Central memory CD4-positive, alpha-beta T cell (primary cell): Measurements from ENCODE around the gene MRTFA.
A peak's percentile ranks its signal among the peaks of the same experiment; 100 is the strongest.

ENCODE experiments used
- DNase-seq: peaks from one replicate; pipeline ENCODE4 v3.0.0; 2022

The MRTFA gene

DNA sequence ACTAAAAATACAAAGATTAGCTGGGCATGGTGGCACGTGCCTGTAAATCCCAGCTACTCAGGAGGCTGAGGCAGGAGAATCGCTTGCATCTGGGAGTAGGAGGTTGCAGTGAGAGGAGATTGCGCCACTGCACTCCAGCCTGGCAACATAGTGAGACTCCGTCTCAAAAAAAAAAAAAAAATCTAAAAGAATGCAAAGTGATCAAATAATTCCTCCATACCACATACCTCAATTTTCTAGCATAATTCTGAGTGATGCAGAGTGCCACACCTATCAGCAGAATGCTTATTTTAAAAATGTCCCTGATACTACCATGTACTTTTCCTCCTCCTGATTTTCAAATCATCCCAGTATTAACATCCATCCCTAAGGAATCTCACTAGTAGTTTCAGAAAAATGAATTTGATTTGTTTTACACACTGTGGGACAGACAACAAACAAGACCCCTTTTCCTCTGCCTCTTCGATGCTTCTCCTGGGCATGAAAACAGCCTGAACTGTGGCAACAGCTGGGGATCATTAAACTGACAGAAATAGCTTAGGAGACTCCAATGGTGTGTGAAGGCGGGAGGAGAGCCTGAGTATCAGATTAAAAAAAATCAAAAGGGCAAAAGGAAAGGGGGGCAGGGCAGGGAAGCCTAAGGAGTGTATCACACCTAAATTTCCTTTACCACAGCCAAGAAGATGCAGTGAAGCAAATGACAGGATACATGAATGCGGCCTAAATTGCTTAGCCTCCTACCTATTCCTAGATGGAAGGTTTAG lies 151.4 kb downstream of the MRTFA start:
- no peak for DNase-seq

DNA sequence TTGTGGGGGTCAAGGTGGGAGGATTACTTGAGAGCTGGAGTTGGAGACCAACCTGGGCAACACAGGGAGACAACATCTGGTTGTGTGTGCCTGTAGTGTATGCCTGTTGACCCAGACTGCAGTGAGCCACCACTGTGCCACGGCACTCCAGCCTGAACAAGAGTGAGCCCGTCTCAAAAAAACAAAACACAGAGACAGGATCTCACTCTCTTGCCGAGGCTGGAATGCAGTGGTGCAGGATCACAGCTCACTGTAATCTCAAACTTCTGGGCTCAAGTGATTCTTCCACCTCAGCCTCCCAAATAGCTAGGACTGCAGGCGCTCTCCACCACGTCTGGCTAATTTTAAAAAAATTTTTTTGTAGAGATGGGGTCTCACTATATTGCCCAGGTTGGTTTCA lies 153.6 kb downstream of the MRTFA start:
- no peak for DNase-seq

DNA sequence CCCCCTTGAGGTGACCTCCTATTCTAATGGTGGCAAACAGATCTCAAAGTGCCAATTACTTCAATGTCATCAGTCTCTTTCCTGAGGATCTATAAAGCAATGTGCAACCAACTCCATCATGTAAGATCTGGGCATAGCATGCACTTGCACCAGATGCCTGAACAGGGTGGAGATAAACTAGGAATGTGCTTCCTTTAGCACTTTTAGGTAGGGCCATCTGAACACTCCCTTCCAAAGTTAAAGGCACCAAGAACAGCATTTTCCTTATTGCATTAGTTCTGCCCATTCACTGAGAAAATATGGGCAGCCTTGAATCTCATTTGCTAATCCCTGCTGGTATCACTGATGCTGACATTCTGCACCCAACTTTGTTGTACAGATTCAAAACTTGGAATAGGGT lies 154.1 kb downstream of the MRTFA start:
- no peak for DNase-seq

DNA sequence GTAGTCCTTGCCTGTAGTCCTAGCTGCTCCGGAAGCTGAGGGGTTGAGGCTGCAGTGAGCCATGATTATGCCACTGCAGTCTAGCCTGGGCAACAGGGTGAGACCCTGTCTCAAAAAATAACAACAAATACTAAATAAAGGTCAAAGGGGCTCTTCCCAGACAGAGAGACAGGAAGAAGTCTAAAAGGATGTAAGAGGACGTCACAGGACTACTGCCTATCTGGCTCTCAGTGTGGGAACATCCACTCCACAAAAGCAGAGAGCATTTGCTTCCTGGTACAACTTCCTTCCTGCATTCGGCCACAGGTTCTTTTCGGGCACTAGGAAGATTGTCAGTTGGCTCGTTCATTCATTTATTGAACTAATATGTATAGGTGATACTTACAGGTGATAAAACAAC lies 155.5 kb downstream of the MRTFA start:
- no peak for DNase-seq

DNA sequence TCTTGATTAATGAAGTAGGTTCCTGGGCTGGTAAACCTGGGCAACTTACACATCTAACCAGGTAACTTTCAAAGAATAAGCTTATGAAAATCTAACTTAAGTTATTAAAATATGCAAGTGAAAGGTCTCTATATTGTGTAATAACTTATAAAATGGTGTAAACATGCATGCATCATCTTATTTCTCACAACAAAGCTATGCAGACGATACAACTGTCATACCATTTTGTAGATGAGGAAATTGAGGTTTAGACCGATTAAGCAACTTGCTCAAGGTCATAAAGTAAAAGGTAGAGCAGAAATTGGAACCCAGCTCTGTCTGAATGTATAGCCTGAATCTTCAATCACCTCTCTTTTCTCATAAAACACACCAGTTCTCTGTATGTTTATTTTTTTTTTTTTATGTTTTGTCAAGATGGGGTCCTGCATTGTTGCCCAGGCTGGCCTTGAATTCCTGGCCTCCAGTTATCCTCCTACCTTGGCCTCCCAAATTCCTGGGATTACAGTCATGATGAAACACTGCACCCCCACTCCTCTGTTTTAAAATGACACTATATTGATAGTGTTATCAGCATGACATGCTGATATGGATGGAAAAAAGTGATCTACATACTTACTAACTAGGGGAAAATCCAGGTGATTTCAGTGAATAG lies 156.5 kb downstream of the MRTFA start:
- DNase-seq: no peak

DNA sequence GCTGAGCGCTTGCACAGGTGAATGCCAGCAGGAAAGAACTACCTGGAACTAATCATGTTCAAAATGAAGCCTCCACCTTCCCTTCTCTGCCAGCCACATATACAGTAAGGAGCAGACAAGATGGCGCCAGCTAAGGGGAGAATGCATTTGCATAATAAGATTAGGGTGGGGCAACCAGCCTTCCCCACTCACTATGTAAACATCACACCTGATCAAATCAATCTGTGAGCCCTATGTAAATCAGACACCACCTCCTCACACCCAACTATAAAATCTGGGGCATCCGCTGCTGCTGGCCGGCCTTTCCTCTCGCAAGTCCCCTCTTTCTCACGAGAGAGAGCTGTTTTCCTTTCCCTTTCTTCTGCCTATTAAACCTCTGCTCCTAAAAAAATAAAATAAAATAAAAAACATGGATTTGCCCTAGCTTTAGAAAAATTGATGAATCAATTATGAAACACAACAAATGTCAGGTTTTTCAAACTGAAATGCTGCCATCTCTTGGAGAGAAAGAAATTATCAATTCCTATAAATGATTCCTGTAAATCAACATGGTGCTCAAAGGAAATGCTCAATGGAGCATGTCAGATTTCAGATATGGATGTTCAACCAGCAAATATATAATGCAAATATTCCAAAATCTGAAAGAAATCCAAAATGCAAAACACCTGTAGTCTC lies 157.3 kb downstream of the MRTFA start:
- DNase-seq: no peak

GRCh38 chr22:40478338-40479125 lies 158.0 kb downstream of the MRTFA start:
- no peak for DNase-seq

DNA sequence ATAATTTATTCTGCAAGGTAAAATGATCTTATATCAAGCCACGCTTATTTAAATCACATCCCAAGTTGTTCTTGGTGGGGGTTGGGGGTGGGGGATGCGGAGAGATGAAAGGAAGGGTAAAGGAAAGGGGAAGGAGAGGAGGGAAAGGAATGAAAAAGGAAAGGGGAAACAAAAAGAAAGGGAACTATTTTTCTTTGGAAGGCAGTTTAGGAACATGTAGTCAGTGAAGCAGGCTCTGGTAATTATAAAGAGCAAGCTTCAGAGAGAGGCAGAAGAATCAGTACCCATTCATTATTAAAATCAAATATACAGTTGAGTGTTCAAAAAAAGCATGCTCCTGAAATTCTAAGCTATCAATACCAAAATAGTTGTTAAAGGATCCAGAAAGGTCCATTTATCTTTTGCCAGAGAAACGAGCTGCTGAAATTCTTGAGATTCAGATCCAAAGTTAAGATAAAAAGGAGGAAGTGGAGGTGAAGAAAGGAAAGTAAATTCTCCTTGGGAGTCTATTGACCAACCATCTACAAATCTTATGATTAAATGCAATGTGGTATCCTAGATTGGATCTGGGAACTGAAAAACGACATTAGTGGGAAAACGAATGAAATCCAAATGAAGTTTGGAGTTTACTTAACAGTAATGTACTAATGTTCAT lies 158.7 kb downstream of the MRTFA start:
- DNase-seq: no peak

GRCh38 chr22:40476341-40476740 lies 160.2 kb downstream of the MRTFA start:
- no peak for DNase-seq

GRCh38 chr22:40473703-40474102 lies 162.8 kb downstream of the MRTFA start:
- DNase-seq: no peak

DNA sequence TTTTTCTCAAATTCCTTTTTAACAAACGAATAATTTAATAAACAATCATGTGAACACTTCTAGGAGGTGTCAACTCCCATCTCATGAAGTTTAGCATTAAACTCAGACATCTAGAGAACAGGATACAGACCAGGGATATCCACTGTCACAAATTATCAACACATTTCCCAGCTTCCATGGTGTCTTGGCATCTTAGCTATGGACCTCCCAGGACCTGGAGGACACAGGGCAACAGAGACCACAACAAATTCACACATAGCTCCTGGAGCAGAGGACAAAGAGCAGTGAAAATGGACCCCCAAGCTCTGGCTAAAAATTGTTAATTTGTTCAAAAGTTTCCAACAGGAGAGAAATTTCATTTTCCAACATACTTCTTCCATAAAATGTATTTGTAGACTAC lies 163.9 kb downstream of the MRTFA start:
- no peak for DNase-seq

GRCh38 chr22:40472051-40472450 lies 164.5 kb downstream of the MRTFA start:
- DNase-seq: no peak

- no peak for DNase-seq
Observed at GRCh38 chr22:40469181-40469580, 167.3 kb downstream of the MRTFA start.

DNA sequence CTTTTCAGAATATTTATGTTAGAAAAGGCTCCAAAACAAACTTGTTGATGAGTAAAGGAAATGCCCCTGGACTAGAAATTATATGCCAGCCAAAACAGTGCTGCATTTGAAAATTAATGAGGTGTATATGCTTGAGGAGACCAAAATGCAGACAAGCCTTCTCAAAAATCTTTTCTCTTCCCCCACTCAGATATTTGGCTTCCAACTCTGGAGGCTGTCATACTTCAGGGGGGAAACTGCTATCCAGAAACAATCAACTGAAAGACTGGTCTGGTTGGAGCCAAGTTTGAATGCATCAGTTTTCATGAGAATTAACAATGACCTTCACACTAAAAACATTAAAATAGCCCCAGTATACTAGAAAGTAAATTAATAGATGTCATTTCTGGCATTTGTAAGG lies 167.9 kb downstream of the MRTFA start:
- no peak for DNase-seq

DNA sequence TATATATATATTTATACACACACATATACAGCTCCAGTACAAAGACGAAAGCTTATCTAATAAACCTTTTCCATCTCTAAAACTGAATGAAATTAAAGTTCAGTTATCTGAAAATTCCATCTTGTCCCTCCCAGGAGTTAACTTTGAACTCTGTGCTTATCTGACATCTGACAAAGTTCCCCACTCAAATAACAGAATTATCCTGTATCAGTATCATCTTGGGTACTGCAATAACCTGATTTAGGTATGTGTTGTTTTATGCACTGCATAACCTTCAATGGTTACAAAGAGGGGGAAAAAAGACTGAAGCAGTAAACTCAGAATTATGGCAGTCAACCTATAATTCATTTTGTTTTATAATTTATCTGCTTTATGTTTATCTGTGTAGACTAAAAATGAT lies 169.5 kb downstream of the MRTFA start:
- no peak for DNase-seq

GRCh38 chr22:40463683-40464082 lies 172.8 kb downstream of the MRTFA start:
- DNase-seq: peak; percentile 30

DNA sequence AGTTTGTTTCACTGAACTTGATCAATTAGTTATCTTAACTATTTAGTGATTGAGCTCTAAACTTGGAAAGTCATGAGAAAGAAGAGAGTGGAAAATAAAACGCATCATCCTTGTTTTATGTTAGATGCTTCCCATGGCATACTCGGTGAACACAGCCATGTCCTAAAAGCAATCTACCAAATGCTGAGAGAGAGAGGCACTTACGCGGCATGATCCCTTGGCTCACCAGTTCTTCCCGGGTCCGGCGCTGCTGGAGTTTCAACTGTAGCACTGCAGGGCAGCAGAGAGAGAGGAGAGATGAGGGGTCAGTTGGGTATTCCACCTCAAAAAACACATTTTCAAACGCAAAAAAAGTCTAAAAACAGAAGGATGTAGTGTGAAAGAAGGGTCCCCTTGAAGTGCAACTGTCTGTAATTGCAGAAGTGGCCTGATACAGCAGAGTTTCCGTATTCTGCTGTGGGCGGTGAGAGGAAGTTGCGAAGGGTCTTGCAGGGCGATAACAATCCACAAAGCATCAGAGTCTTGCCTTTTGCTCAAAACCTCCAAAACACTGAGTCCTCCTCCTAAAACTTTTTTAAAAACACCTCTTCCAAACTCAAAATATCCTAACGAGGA lies 173.4 kb downstream of the MRTFA start:
- DNase-seq: peak; percentile 41

GRCh38 chr22:40462195-40462984 lies 174.1 kb downstream of the MRTFA start:
- peak; percentile 15 for DNase-seq

- DNase-seq: no peak
Observed at GRCh38 chr22:40453671-40454070, 182.8 kb downstream of the MRTFA start.

DNA sequence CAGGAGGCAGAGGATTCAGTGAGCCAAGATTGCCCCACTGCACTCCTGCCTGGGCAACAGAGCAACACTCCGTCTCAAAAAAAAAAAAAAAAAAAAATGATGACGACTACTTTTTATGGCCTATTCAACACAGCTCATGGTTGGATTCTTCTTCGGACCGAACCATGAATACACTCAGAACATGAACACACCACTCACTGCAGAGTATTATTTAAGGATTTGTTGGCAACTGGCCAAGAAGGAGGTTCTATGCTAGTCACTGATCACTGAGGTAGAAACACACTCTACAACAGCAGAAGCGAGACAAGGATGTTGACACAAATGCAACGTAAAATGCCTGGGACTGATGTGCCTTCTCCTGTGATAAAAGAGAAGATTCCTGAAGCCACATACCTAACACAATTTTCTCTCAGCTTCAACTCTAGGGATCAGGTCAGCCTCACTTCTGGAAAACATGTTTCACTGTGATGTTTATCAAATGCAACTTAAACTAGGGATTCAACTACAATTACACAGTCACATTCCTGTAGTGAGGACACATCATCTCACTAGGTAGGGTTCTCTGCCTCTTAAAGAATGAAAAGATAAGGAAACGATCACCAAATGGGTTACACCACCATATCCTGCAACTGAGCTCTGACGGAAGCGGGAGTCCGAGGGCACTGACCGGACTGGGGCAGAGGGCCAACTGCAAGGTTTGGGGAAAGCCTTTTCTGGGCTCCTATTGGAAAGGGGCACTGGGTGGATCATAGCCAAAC lies 183.6 kb downstream of the MRTFA start:
- no peak for DNase-seq

GRCh38 chr22:40451210-40451609 lies 185.3 kb downstream of the MRTFA start:
- peak; percentile 10 for DNase-seq
